ENCODE data around the gene SLX4IP. TPM values are rescaled to one million over a fixed set of nuclear protein-coding genes. Genes with fewer than 3 reads are reported as not detected.

SLX4IP gene
- total and polyA plus RNA-seq, 2 of the 13 experiments (the other 11 are each of a cell fraction or from before 2014, with no cell fraction given), result 3.6 to 7.3 TPM

DNA sequence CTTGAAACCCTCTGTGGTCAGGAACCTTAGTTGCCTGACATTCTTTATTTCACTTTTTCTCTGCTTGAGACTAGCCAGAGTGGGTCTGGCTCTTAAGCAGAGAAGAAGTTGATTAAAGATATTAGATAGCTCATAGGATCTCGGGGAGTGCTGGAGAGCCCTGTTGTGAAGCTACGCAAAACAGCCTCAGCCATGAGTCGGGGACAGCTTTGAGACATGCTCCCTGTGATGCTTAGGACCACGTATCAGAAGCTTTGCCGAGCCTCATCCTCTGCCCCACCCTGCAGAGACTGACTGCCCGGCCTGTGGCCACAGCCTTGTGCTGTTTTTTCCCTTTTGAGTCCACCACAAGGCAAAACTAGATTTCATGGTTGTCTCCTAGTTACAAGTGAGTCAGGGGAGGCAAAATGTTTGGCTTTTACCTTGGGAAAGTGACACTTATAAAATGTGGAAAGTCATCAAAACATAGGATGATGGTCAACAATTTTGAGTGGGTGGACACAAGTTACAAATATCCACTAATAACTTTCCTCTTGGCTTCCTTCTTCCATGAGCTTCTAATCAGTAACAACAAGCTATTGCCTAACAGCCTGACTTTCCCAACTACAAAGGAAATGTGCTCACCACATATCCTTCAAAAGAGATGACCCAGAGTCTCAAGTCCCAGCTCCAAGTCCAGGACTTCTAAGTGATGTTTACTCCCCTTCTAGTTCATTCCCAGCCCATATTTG, 130.3 kb downstream of the SLX4IP start:
- no TSS peak for BruUV-seq (replicated peaks)
- no peaks in the 10 kb centered on the region for H4K20me1 ChIP-seq (ENCODE audit: insufficient read depth, low read length)
- 34% methylated on average over 6 of the region's 6 CpGs for WGBS (ENCODE audit: low lambda C conversion rate)
- H3K36me3 ChIP-seq (replicated peaks in 1 of 2; ENCODE audit: control insufficient read depth in 1 of 2, insufficient read depth in 2 of 2, low read length in 2 of 2), result peaks cover 2 to 4% of the 10 kb centered on the region in 2 experiments; a peak in 1 of 5 replicates
- FAIRE-seq (peak; percentile 39), ATAC-seq (peak; percentile 82), DNase-seq (ENCODE audit: low spot score) (peak; percentile 99)
- peaks cover 62% of the 10 kb centered on the region for H3K4me1 ChIP-seq (ENCODE audit: insufficient read depth, low read length)
- in situ Hi-C loops (cut with HindIII; ENCODE audit: extremely low pct_ligation_motif_present, low pct_unique_long_range_greater_than_20kb) (no loop called here), intact Hi-C loops (cut with micrococcal nuclease; ENCODE audit: unreplicated experiment) (loop anchor here (1.0 to 2.0 kb wide), 3 partner anchors 9 to 105 kb away; no protein-coding TSS in a partner anchor)
- peak overlapping the region; percentile 97 for H3K27ac ChIP-seq (ENCODE audit: extremely low read length, insufficient read depth, low read length)
- H2AFZ ChIP-seq (ENCODE audit: low read length), result peak overlapping the region; percentile 18
- H3K4me3 ChIP-seq (replicated peaks in 1 of 3; ENCODE audit: insufficient read depth in 1 of 3, low read depth in 2 of 3, low read length in 3 of 3), result peak overlapping the region in 1 of 3 experiments; percentile 16; a peak in 1 of 6 replicates
- ChIA-PET POLR2A (interaction anchor here (0.8 to 3.8 kb wide), 25 partner anchors 10 to 707 kb away, joined by 3 to 57 read pairs (median 4); partner anchors contain the start of genes JAG1, MKKS and SLX4IP), CTCF (ENCODE audit: low intra/inter-chr PET ratio, low total read pairs) (no interaction called here)
- peaks cover 6% of the 10 kb centered on the region; the same call in 1 of the 2 replicates for H3K9me3 ChIP-seq (ENCODE audit: low read length)
- peak overlapping the region; percentile 77 for H3K9ac ChIP-seq (ENCODE audit: insufficient read depth, low read depth, low read length)
- no peaks in the 10 kb centered on the region for H3K27me3 ChIP-seq (ENCODE audit: control insufficient read depth in 1 of 2, insufficient read depth in 2 of 2, low read length in 2 of 2)
- peak overlapping the region; percentile 62 for H3K4me2 ChIP-seq (ENCODE audit: low read depth, low read length)
- no peaks in the 10 kb centered on the region for H3K79me2 ChIP-seq (ENCODE audit: insufficient read depth, low read length)
- TF ChIP-seq, protein P1, sequence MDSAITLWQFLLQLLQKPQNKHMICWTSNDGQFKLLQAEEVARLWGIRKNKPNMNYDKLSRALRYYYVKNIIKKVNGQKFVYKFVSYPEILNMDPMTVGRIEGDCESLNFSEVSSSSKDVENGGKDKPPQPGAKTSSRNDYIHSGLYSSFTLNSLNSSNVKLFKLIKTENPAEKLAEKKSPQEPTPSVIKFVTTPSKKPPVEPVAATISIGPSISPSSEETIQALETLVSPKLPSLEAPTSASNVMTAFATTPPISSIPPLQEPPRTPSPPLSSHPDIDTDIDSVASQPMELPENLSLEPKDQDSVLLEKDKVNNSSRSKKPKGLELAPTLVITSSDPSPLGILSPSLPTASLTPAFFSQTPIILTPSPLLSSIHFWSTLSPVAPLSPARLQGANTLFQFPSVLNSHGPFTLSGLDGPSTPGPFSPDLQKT (CRISPR knock-in tag; IDR thresholded peaks at IDR 0.05; ENCODE audit: borderline replicate concordance), result no peak
- no peak for TF ChIP-seq ZIK1 (CRISPR knock-in tag; IDR thresholded peaks at IDR 0.05; ENCODE audit: borderline replicate concordance, low read depth)
- peak; percentile 97 for TF ChIP-seq FOXA3 (CRISPR knock-in tag; IDR thresholded peaks at IDR 0.05)
- no peak for TF ChIP-seq CREB1 (IDR thresholded peaks at IDR 0.05)
- no peak for TF ChIP-seq CREB1 (CRISPR knock-in tag; IDR thresholded peaks at IDR 0.05)
- TF ChIP-seq, protein P2, sequence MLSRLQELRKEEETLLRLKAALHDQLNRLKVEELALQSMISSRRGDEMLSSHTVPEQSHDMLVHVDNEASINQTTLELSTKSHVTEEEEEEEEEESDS (CRISPR knock-in tag; IDR thresholded peaks at IDR 0.05; ENCODE audit: borderline replicate concordance), result no peak
- peak; percentile 67 for TF ChIP-seq SIX4 (CRISPR knock-in tag; IDR thresholded peaks at IDR 0.05)
- TF ChIP-seq RBAK (CRISPR knock-in tag; IDR thresholded peaks at IDR 0.05), result 0 out of 2 replicates have a peak, but pooled peaks have one; percentile 34
- TF ChIP-seq ZNF660 (CRISPR knock-in tag; IDR thresholded peaks at IDR 0.05; ENCODE audit: borderline replicate concordance, low read depth), result no peak
- TF ChIP-seq ZNF552 (CRISPR knock-in tag; IDR thresholded peaks at IDR 0.05; ENCODE audit: borderline replicate concordance), result no peak; the same call in 1 of the 2 replicates
- TF ChIP-seq ZNF543 (CRISPR knock-in tag; IDR thresholded peaks at IDR 0.05), result peak; percentile 70
- TF ChIP-seq ZNF841 (CRISPR knock-in tag; IDR thresholded peaks at IDR 0.05; ENCODE audit: borderline replicate concordance), result no peak
- TF ChIP-seq CBX2 (IDR thresholded peaks at IDR 0.05; ENCODE audit: low read depth, low read length), result no peak
- no peak for TF ChIP-seq CBX2 (CRISPR knock-in tag; IDR thresholded peaks at IDR 0.05; ENCODE audit: low read depth)
- TF ChIP-seq, protein P3, sequence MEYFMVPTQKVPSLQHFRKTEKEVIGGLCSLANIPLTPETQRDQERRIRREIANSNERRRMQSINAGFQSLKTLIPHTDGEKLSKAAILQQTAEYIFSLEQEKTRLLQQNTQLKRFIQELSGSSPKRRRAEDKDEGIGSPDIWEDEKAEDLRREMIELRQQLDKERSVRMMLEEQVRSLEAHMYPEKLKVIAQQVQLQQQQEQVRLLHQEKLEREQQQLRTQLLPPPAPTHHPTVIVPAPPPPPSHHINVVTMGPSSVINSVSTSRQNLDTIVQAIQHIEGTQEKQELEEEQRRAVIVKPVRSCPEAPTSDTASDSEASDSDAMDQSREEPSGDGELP (IDR thresholded peaks at IDR 0.05; ENCODE audit: borderline replicate concordance, low read depth), result no peak
- no peak for TF ChIP-seq ZNF577 (CRISPR knock-in tag; IDR thresholded peaks at IDR 0.05; ENCODE audit: borderline replicate concordance, low read depth)
- 0 out of 2 replicates have a peak, but pooled peaks have one; percentile 39 for TF ChIP-seq ZNF510 (CRISPR knock-in tag; IDR thresholded peaks at IDR 0.05; ENCODE audit: low read depth)
- TF ChIP-seq ZNF589 (CRISPR knock-in tag; conservative IDR thresholded peaks at IDR 0.05), result no peak
- TF ChIP-seq GATA4 (IDR thresholded peaks at IDR 0.05; ENCODE audit: borderline replicate concordance, low read depth), result peak; percentile 96
- TF ChIP-seq, protein P4, sequence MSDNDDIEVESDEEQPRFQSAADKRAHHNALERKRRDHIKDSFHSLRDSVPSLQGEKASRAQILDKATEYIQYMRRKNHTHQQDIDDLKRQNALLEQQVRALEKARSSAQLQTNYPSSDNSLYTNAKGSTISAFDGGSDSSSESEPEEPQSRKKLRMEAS (IDR thresholded peaks at IDR 0.05), result peak; percentile 82
- TF ChIP-seq, protein P5, sequence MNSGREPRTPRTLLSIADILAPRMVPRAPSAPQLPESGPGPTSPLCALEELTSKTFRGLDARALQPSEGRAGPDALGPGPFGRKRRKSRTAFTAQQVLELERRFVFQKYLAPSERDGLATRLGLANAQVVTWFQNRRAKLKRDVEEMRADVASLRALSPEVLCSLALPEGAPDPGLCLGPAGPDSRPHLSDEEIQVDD (CRISPR knock-in tag; IDR thresholded peaks at IDR 0.05; ENCODE audit: borderline replicate concordance), result no peak
- TF ChIP-seq ZFP90 (CRISPR knock-in tag; IDR thresholded peaks at IDR 0.05; ENCODE audit: borderline replicate concordance), result no peak
